HepG2 (cell line): ENCODE measurements around the gene PRKN. TPM values are rescaled to one million over a fixed set of nuclear protein-coding genes. Genes with fewer than 3 reads are reported as not detected.

Source experiments
- EP300 ChIP-seq, 3 experiments: sonication (generic) in 1 of 3; formaldehyde crosslinking in 1 of 3; IDR thresholded peaks; 2 replicates each; pipeline versions ENCODE4 v1.5.1 to v1.6.1; 2011 to 2020; ENCODE audit warnings: low read depth in 2 of 3, low read length in 2 of 3, borderline replicate concordance in 1 of 3, improper control_type of control experiment in 1 of 3, mild to moderate bottlenecking in 1 of 3, missing genetic modification reagents in 1 of 3, moderate library complexity in 1 of 3
- FOXA3 ChIP-seq: IDR thresholded peaks from 2 replicates; pipeline ENCODE4 v1.6.1; 2016; ENCODE audit warnings: missing genetic modification reagents, missing compliant biosample characterization
- FOXJ3 ChIP-seq: sonication (generic); formaldehyde crosslinking; IDR thresholded peaks from 2 replicates; pipeline ENCODE4 v1.4.0; 2020; ENCODE audit warnings: missing genetic modification reagents, mild to moderate bottlenecking, borderline replicate concordance
- FOXO1 ChIP-seq: sonication (generic); formaldehyde crosslinking; IDR thresholded peaks from 2 replicates; pipeline ENCODE4 v1.4.0; 2020; ENCODE audit warnings: missing genetic modification reagents
- GABPA ChIP-seq, 2 experiments: IDR thresholded peaks; 2 replicates each; pipeline ENCODE4 v1.6.1; 2011 to 2016; ENCODE audit warnings: low read depth in 2 of 2, low read length in 1 of 2, missing biosample characterization in 1 of 2, missing genetic modification characterization in 1 of 2
- HNF4G ChIP-seq, 2 experiments: sonication (generic) in 1 of 2; formaldehyde crosslinking in 1 of 2; IDR thresholded peaks; 2 replicates each; pipeline versions ENCODE4 v1.4.0 to v1.6.1; 2011 to 2020; ENCODE audit warnings: borderline replicate concordance in 2 of 2, low read depth in 2 of 2, mild to moderate bottlenecking in 2 of 2, low read length in 1 of 2, missing genetic modification reagents in 1 of 2, moderate library complexity in 1 of 2
- MLXIP ChIP-seq: sonication (generic); formaldehyde crosslinking; IDR thresholded peaks from 2 replicates; pipeline ENCODE4 v1.9.0; 2021; ENCODE audit warnings: missing genetic modification reagents, borderline replicate concordance
- NCOA2 ChIP-seq: sonication (generic); formaldehyde crosslinking; IDR thresholded peaks from 2 replicates; pipeline ENCODE4 v1.8.0; 2022; ENCODE audit warnings: inconsistent platforms
- NCOA5 ChIP-seq: sonication (generic); formaldehyde crosslinking; IDR thresholded peaks from 2 replicates; pipeline ENCODE4 v1.4.0; 2020; ENCODE audit warnings: missing genetic modification reagents
- NR2C2 ChIP-seq: sonication (generic); formaldehyde crosslinking; IDR thresholded peaks from 2 replicates; pipeline ENCODE4 v1.4.0; 2020; ENCODE audit warnings: missing genetic modification reagents, mild to moderate bottlenecking, moderate library complexity, borderline replicate concordance
- NR2F1 ChIP-seq, 2 experiments: fragments of 450-650 bp in 1 of 2; formaldehyde crosslinking in 1 of 2; IDR thresholded peaks; 2 replicates each; pipeline versions ENCODE4 v1.5.0 to v1.6.1; 2016 to 2020; ENCODE audit warnings: mild to moderate bottlenecking in 1 of 2, missing compliant biosample characterization in 1 of 2, missing genetic modification reagents in 1 of 2, moderate library complexity in 1 of 2
- PRMT3 ChIP-seq: sonication (generic); formaldehyde crosslinking; IDR thresholded peaks from 2 replicates; pipeline ENCODE4 v1.8.1; 2022; ENCODE audit warnings: low read depth, mild to moderate bottlenecking, moderate library complexity, missing genetic modification reagents, borderline replicate concordance
- SMAD1 ChIP-seq: sonication (generic); formaldehyde crosslinking; IDR thresholded peaks from 2 replicates; pipeline ENCODE4 v1.4.0; 2020; ENCODE audit warnings: missing genetic modification reagents, low read depth, mild to moderate bottlenecking, borderline replicate concordance
- TAF15 ChIP-seq: fragments of 200-400 bp; formaldehyde crosslinking; IDR thresholded peaks from one replicate; pipeline ENCODE4 v1.6.1; 2018; ENCODE audit warnings: mild to moderate bottlenecking, low read depth, low read length; ENCODE audit not compliant: poor library complexity, severe bottlenecking
- YEATS2 ChIP-seq: sonication (generic); formaldehyde crosslinking; IDR thresholded peaks from 2 replicates; pipeline ENCODE4 v1.4.0; 2020; ENCODE audit warnings: missing genetic modification reagents, borderline replicate concordance
- YEATS4 ChIP-seq: sonication (generic); formaldehyde crosslinking; IDR thresholded peaks from 2 replicates; pipeline ENCODE4 v1.4.0; 2020; ENCODE audit warnings: missing genetic modification reagents, borderline replicate concordance
- YY1 ChIP-seq: IDR thresholded peaks from 2 replicates; pipeline ENCODE4 v1.6.1; 2011; ENCODE audit warnings: low read length, low read depth, moderate library complexity, mild to moderate bottlenecking; ENCODE audit not compliant: insufficient read depth, insufficient replicate concordance
- ZBTB34 ChIP-seq: sonication (generic); formaldehyde crosslinking; IDR thresholded peaks from 2 replicates; pipeline ENCODE4 v1.8.0; 2022; ENCODE audit warnings: mild to moderate bottlenecking, missing genetic modification reagents
- ZNF136 ChIP-seq: sonication (generic); formaldehyde crosslinking; IDR thresholded peaks from 2 replicates; pipeline ENCODE4 v1.8.1; 2022; ENCODE audit warnings: low read depth, mild to moderate bottlenecking, moderate library complexity, missing genetic modification reagents
- ZNF225 ChIP-seq: sonication (generic); formaldehyde crosslinking; IDR thresholded peaks from 2 replicates; pipeline ENCODE4 v1.4.0; 2020; ENCODE audit warnings: mild to moderate bottlenecking, missing genetic modification reagents
- ZNF367 ChIP-seq: sonication (generic); formaldehyde crosslinking; IDR thresholded peaks from 2 replicates; pipeline ENCODE4 v1.4.0; 2020; ENCODE audit warnings: missing genetic modification reagents, borderline replicate concordance
- ZNF510 ChIP-seq: sonication (generic); formaldehyde crosslinking; IDR thresholded peaks from 2 replicates; pipeline ENCODE4 v1.4.0; 2020; ENCODE audit warnings: low read depth, mild to moderate bottlenecking, missing genetic modification reagents
- ZNF598 ChIP-seq: sonication (generic); formaldehyde crosslinking; IDR thresholded peaks from 2 replicates; pipeline ENCODE4 v1.5.1; 2020; ENCODE audit warnings: mild to moderate bottlenecking, missing genetic modification reagents, borderline replicate concordance
- polyA plus RNA-seq, 8 experiments: library from polyadenylated mRNA; depleted of rRNA in 3 of 8; stranded (reverse) in 7 of 8; unstranded in 1 of 8; fragments of >200 nt; fragmentation: Illumina TruSeq in 4 of 8; extraction: Trizol in 4 of 8; gene quantifications; 2 replicates each; pipeline versions ENCODE4 v1.2.1 to v1.2.3, GENCODE V29; 2011 to 2016; ENCODE audit warnings: low read depth in 4 of 8, missing spikeins in 1 of 8, mixed read lengths in 1 of 8; ENCODE audit not compliant: insufficient read depth in 1 of 8
- total RNA-seq, 5 experiments: library from RNA; depleted of rRNA; stranded (reverse); fragments of >200 nt; fragmentation: Illumina TruSeq; extraction: Trizol; gene quantifications; 2 replicates each; pipeline ENCODE4 v1.2.3, GENCODE V29; 2016; ENCODE audit warnings: low read depth in 1 of 5

PRKN gene
- total and polyA plus RNA-seq, 2 of the 13 experiments (the other 11 are each of a cell fraction or from before 2014, with no cell fraction given): 0.31 to 0.44 TPM

GRCh38 chr6:162489101-162489976 lies 238.2 kb downstream of the PRKN start (continued):
- no peak for TF ChIP-seq ZNF598 (CRISPR knock-in tag)
- peak; percentile 30; the same call in 1 of the 2 replicates for TF ChIP-seq NR2C2 (CRISPR knock-in tag)
- no peak for TF ChIP-seq YY1
- TF ChIP-seq NCOA2: no peak
- TF ChIP-seq PRMT3 (CRISPR knock-in tag): no peak
- TF ChIP-seq ZNF510 (CRISPR knock-in tag): no peak
- TF ChIP-seq ZNF367 (CRISPR knock-in tag): no peak
- TF ChIP-seq TAF15: no peak
- TF ChIP-seq FOXJ3 (CRISPR knock-in tag): 0 out of 2 replicates have a peak, but pooled peaks have one; percentile 38
- TF ChIP-seq HNF4G (IDR thresholded peaks at IDR 0.05; ENCODE audit: borderline replicate concordance, low read depth, low read length): peak; percentile 83
- TF ChIP-seq HNF4G (CRISPR knock-in tag; IDR thresholded peaks at IDR 0.05; ENCODE audit: borderline replicate concordance, low read depth): no peak
- peak in 1 of 2 experiments; percentile 77; a peak in 1 of 4 replicates for TF ChIP-seq EP300 (IDR thresholded peaks at IDR 0.05; ENCODE audit: low read depth in 2 of 2, low read length in 2 of 2)
- TF ChIP-seq EP300 (CRISPR knock-in tag; IDR thresholded peaks at IDR 0.05; ENCODE audit: borderline replicate concordance): no peak
- peak; percentile 31; the same call in 1 of the 2 replicates for TF ChIP-seq YEATS4 (CRISPR knock-in tag)
- no peak for TF ChIP-seq ZNF225 (CRISPR knock-in tag)
- TF ChIP-seq YEATS2: no peak
- no peak for TF ChIP-seq SMAD1 (CRISPR knock-in tag)
- no peak for TF ChIP-seq ZBTB34
- peak; percentile 49; the same call in 1 of the 2 replicates for TF ChIP-seq FOXA3
- no peak for TF ChIP-seq ZNF136
- no peak for TF ChIP-seq NCOA5 (CRISPR knock-in tag)
- TF ChIP-seq NR2F1 (CRISPR knock-in tag; IDR thresholded peaks at IDR 0.05): no peak
- TF ChIP-seq MLXIP (CRISPR knock-in tag): no peak
- TF ChIP-seq GABPA (IDR thresholded peaks at IDR 0.05; ENCODE audit: low read depth, low read length): no peak
- no peak for TF ChIP-seq GABPA (CRISPR knock-in tag; IDR thresholded peaks at IDR 0.05; ENCODE audit: low read depth)
- peak; percentile 30; the same call in 1 of the 2 replicates for TF ChIP-seq FOXO1
